Right atrium auricular region (tissue), 2 donors: ENCODE data around the gene USE1. TPM values are rescaled to one million over a fixed set of nuclear protein-coding genes. Genes with fewer than 3 reads are reported as not detected.

Source experiments
- DNase-seq: peaks from one replicate; pipeline ENCODE4 v3.0.0-alpha.2; 2019; ENCODE audit warnings: low spot score
- H3K27ac ChIP-seq, 2 donors: fragments of 200-600 bp; sonication (generic); 1 replicate in 1 of 2; 2 replicates in 1 of 2; pipeline ENCODE4 v1.5.1; 2016 to 2019
- H3K27me3 ChIP-seq, 2 donors: fragments of 200-600 bp; sonication (generic); one replicate each; pipeline versions ENCODE4 v1.5.1 to v1.6.0; 2017 to 2019
- H3K36me3 ChIP-seq: fragments of 200-600 bp; sonication (generic); one replicate; pipeline ENCODE4 v1.5.1; 2016
- H3K4me1 ChIP-seq, 2 donors: fragments of 200-600 bp; sonication (generic); one replicate each; pipeline versions ENCODE4 v1.5.1 to v1.6.0; 2017 to 2019
- H3K4me3 ChIP-seq, 2 donors: fragments of 200-600 bp; sonication (generic); 1 replicate in 1 of 2; 2 replicates in 1 of 2; pipeline ENCODE4 v1.5.1; 2017 to 2019; ENCODE audit warnings: mild to moderate bottlenecking in 1 of 2, moderate library complexity in 1 of 2
- H3K9me3 ChIP-seq, 2 donors: fragments of 200-600 bp; sonication (generic); one replicate each; pipeline ENCODE4 v1.5.1; 2019
- CTCF ChIP-seq, 2 donors: fragments of 200-600 bp; sonication (generic); IDR thresholded peaks; one replicate each; pipeline ENCODE4 v1.5.1; 2019; ENCODE audit warnings: antibody characterized with exemption in 2 of 2
- total RNA-seq, 2 donors: library from RNA; depleted of rRNA; stranded (reverse); fragments of >200 nt; gene quantifications; one replicate each; pipeline ENCODE4 v1.1.0, GENCODE V29; 2016

USE1 gene
- total RNA-seq, 2 donors from 2014 or later = 17.5 to 18.4 TPM

GRCh38 chr19:17244618-17245534, 29.7 kb downstream of the USE1 start:
- peak overlapping the region; percentile 78 to 84 for H3K27ac ChIP-seq
- peak overlapping the region; percentile 67 to 78 for H3K4me3 ChIP-seq
- no peaks in the 10 kb centered on the region for H3K27me3 ChIP-seq
- no peaks in the 10 kb centered on the region for H3K36me3 ChIP-seq
- peaks cover 0 to 41% of the 10 kb centered on the region in 2 donors for H3K4me1 ChIP-seq
- DNase-seq = no peak
- no peak for TF ChIP-seq CTCF (IDR thresholded peaks at IDR 0.05)
- H3K9me3 ChIP-seq = no peaks in the 10 kb centered on the region

- H3K4me1 ChIP-seq = peaks cover 0 to 41% of the 10 kb centered on the region in 2 donors
These were observed 30.4 kb downstream of the USE1 start, which contains the start of gene NR2F6 for GRCh38 chr19:17245535-17245984. Gene NR2F6 (minus strand): TSS chr19:17245919. CDS start chr19:17245220, 699 bp downstream.

GRCh38 chr19:17246681-17247425, 31.7 kb downstream of the USE1 start:
- Histone ChIP-seq H3K9me3 (no peaks in the 10 kb centered on the region), H3K4me1 (peaks cover 0 to 33% of the 10 kb centered on the region in 2 donors), H3K36me3 (no peaks in the 10 kb centered on the region), H3K27me3 (no peaks in the 10 kb centered on the region), H3K4me3 (peak overlapping the region; percentile 58 to 78), H3K27ac (peak overlapping the region; percentile 77 to 86)
- TF ChIP-seq CTCF (IDR thresholded peaks at IDR 0.05) = no peak
- no peak for DNase-seq

More at GRCh38 chr19:17245535-17245984, 30.4 kb downstream of the USE1 start, which contains the start of gene NR2F6:
- no peak for DNase-seq
- TF ChIP-seq CTCF (IDR thresholded peaks at IDR 0.05) = no peak
- no peaks in the 10 kb centered on the region for H3K27me3 ChIP-seq
- no peaks in the 10 kb centered on the region for H3K36me3 ChIP-seq
- peak within 1 kb of the TSS; percentile 78 to 86 for H3K27ac ChIP-seq
- no peaks in the 10 kb centered on the region for H3K9me3 ChIP-seq
- H3K4me3 ChIP-seq = peak within 1 kb of the TSS; percentile 67 to 78

- H3K4me3 ChIP-seq = no peak overlapping the region
- no peak overlapping the region for H3K27ac ChIP-seq
- H3K27me3 ChIP-seq = no peaks in the 10 kb centered on the region
- H3K36me3 ChIP-seq = no peaks in the 10 kb centered on the region
- DNase-seq = no peak
- H3K4me1 ChIP-seq = peaks cover 0 to 20% of the 10 kb centered on the region in 2 donors
- H3K9me3 ChIP-seq = no peaks in the 10 kb centered on the region
- no peak for TF ChIP-seq CTCF (IDR thresholded peaks at IDR 0.05)
These were observed 33.0 kb downstream of the USE1 start for GRCh38 chr19:17248011-17248776.

GRCh38 chr19:17249887-17250548, 34.9 kb downstream of the USE1 start:
- Histone ChIP-seq H3K27me3 (no peaks in the 10 kb centered on the region), H3K36me3 (no peaks in the 10 kb centered on the region), H3K4me1 (peaks cover 0 to 14% of the 10 kb centered on the region in 2 donors), H3K4me3 (no peak overlapping the region), H3K9me3 (no peaks in the 10 kb centered on the region), H3K27ac (no peak overlapping the region)
- no peak for TF ChIP-seq CTCF (IDR thresholded peaks at IDR 0.05)
- no peak for DNase-seq
